Right lobe of liver (tissue), 4 donors: ENCODE measurements around the gene RAF1.

Source experiments
- POLR2A ChIP-seq: fragments of 450-650 bp; IDR thresholded peaks from one replicate; pipeline ENCODE4 v1.6.1; 2017; ENCODE audit warnings: antibody characterized with exemption, mild to moderate bottlenecking
- TF ChIP-seq, protein P1 (sequence below), 4 donors: fragments of 200-600 bp in 3 of 4; fragments of 450-650 bp in 1 of 4; IDR thresholded peaks; one replicate each; pipeline versions ENCODE4 v1.5.1 to v1.8.0; 2016 to 2022; ENCODE audit warnings: antibody characterized with exemption in 4 of 4, mild to moderate bottlenecking in 2 of 4
- donor health status: DM: no; HTN: no; CAD: no.
- donor health status: DM: no; HTN: no; CAD: no.
- donor health status: DM: no; HTN: yes; CAD: no.

DNA sequence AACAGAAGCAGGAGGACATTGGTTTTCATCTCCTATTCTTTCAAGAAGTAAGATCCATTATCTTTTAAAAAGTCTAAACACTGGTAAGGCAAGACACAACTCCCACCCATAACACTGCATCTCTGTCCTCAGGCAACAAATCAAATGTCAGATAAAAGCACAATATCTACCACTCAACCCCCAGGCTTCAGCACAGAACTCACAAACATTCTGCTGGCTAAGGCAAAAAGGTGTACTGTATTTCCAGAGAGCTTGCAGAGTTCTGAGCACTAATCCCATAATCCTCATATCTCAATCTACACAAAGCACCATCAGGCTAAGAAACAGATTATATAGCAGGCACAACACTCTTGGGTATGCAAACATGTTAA, 20.9 kb downstream of the RAF1 start:
- TF ChIP-seq, protein P1, sequence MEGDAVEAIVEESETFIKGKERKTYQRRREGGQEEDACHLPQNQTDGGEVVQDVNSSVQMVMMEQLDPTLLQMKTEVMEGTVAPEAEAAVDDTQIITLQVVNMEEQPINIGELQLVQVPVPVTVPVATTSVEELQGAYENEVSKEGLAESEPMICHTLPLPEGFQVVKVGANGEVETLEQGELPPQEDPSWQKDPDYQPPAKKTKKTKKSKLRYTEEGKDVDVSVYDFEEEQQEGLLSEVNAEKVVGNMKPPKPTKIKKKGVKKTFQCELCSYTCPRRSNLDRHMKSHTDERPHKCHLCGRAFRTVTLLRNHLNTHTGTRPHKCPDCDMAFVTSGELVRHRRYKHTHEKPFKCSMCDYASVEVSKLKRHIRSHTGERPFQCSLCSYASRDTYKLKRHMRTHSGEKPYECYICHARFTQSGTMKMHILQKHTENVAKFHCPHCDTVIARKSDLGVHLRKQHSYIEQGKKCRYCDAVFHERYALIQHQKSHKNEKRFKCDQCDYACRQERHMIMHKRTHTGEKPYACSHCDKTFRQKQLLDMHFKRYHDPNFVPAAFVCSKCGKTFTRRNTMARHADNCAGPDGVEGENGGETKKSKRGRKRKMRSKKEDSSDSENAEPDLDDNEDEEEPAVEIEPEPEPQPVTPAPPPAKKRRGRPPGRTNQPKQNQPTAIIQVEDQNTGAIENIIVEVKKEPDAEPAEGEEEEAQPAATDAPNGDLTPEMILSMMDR (IDR thresholded peaks at IDR 0.05) = no peak
- TF ChIP-seq POLR2A = no peak
